HG02885 (cell line): ENCODE data around the gene GANC.
A peak's percentile ranks its signal among the peaks of the same experiment; 100 is the strongest.
"Not testable (repeated sequence)": the region's sequence is repeated elsewhere in the genome, so short reads cannot be mapped to it uniquely, and the experiment has no call there.

Experiments
- ATAC-seq: cut with Tn5 transposase; IDR thresholded peaks from one replicate; pipeline ENCODE4 v1.9.1; 2021; ENCODE audit warnings: mild to moderate bottlenecking; ENCODE audit not compliant: unreplicated experiment, poor library complexity

GANC gene

DNA sequence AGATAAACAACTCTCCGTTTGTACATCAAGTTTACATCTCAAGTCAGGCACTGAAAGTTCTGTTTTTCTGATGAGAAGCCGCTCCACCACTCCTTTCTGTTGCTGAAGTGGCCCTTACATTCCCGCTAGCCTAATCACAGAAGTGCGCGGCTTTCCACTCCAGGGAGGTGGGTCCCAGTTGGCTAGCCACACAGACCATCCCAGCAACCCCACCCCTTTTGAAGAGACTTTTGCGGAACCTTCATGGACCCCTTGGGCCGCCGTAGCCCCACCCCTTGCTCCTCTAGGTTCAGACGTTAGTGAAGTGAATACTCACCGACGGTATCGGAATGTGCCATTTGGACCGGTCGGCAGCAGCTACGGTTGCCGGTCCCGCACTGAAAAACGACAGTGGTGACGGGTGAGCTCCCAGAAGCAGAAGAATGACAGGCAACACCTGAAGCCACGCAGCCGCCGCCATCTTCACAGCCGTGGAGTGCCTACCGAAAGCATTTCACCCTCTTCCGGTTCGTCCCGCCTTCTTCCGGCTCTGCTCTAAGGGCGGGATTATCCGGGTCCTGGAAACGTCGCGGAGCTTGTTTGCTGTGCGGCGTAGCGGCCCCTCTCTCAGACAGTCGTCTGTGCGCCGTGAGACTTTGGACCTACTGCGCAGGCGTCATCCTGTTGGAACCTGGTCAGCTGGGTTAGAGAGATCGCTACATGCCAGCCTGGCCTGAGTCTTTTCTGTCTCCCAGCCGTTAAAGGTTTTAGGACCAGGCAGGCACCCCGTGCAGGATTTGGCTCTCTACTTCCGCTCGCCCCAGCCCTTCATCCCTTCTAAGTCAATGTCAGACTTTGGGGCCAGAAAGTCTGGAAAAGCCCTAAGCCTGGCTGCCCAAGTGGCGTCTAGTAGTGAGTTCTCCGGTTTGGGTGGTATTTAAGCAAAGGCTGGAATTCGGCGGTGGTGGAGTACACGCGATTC is at the start of gene GANC, which contains the start of gene TMEM87A:
Gene GANC, plus strand, starts transcription at position 263 of the 961 bp plus-strand sequence. CDS start 1,281 bp downstream, outside the sequence.
Gene TMEM87A, minus strand, starts transcription at position 495 of the 961 bp plus-strand sequence. Its CDS starts 35 bp downstream, at position 460.
- peak; percentile 90 for ATAC-seq

- ATAC-seq: no peak
Measured at GRCh38 chr15:42226648-42227047, 46.4 kb upstream of the GANC start.

GRCh38 chr15:42228036-42228435 is 45.0 kb upstream of the GANC start:
- ATAC-seq: no peak

DNA sequence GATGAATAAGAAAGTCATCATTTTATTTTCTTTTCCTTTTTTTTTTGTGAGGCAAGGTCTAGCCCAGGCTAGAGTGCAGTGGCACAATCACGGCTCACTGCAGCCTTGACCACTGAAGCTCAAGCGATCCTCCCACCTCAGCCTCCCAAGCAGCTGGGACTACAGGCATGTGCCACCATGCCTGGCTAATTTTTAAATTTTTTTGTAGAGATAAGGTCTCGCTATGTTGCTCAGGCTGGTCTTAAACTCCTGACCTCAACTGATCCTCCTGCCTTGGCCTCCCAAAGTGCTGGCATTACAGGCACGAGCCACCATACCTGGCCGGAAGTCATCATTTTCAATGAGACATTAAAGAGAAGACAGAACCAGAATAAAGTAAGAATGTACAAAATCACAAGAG is 44.0 kb upstream of the GANC start:
- not testable (repeated sequence) for ATAC-seq

DNA sequence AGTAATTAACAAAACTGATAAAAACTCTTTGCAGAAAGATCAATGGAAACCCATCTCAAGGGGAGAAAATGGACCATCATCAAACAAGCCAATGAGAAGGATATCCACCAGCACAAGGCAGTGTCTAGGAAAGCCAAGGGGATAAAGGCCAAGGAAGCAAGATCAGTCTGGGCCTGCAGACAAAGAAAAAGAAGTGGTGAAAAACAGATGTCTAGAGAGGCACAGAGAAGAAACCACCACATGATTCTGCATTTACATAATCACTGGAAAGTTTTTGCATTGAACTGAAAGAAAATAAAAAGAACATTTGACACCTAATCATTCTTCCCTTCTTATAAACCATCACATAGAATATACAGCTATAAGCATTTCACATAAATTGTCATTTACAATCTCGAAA is 41.9 kb upstream of the GANC start:
- ATAC-seq: no peak

GRCh38 chr15:42232606-42233005 is 40.4 kb upstream of the GANC start:
- no peak for ATAC-seq

GRCh38 chr15:42233107-42233506 is 39.9 kb upstream of the GANC start:
- no peak for ATAC-seq

DNA sequence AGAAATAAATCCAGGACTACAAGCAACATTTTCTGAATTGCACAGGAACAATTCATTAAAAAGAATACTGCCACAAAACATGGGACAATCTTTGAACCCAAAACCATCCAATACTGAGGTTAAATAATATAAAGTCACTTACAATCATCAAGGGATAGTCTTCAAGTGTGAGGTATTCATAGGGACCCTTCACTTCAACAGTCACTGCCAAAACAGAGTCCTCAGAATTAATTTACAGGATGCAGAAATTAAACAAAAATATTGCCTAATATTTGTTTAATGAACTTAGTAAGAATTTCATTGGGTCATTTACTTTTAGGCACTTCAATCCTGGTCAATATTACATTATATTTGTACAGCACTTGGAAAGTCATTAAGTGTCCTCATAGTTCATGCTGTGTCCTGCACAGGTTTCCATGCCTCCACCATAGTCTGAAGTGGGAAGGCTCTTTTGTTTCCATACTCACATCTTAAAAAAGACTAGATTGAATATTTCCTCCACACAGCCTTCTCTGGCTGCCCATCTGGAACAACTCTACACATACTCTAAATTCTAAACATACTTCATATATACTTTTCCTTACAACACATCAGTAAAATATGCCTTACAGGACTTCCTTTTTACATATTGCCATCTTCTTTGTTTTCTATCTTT is 33.3 kb upstream of the GANC start:
- no peak for ATAC-seq

- ATAC-seq: no peak
Measured at GRCh38 chr15:42240823-42241222, 32.2 kb upstream of the GANC start.

DNA sequence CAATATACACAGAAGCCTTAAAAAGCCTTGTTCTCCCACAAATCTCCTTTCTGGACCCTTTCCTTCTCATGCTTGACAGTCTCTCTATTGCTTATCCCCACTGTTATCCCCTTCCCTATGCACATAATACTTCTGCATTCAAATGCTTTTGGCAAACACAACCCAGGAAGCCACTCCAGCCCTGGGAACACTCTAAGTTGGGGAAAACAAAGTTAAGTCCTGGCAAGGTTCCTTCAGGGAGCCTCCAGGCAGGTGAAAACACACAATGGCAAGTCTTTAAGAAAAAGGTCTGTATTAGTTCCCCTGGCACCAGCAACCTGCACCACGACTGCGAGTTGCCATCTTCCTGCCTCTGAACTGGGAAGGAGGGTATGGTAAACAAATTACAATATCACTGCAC is 19.7 kb upstream of the GANC start:
- no peak for ATAC-seq

GRCh38 chr15:42264795-42265194 is 8.2 kb upstream of the GANC start:
- no peak for ATAC-seq

GRCh38 chr15:42267286-42267685 is 5.7 kb upstream of the GANC start:
- no peak for ATAC-seq

DNA sequence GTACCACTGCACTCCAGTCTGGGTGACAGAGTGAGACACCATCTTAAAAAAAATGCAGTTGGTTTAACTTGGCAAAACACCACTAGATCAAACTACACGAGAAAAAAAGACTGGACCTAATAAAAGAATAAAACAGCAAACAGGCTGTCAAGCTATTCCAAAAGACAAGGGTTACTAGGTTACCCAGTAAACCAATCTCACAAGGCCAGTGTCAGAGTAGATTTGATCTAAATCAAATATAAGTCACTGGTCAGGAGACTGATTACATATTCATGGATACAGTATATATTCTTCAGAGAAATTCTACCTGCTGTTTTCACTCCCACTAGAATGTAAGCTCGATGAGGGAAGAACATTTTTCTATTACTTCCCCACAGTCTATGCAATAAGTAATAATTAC is 2.5 kb upstream of the GANC start:
- ATAC-seq: no peak

- ATAC-seq: no peak
Measured at GRCh38 chr15:42270996-42271395, 2.0 kb upstream of the GANC start.

DNA sequence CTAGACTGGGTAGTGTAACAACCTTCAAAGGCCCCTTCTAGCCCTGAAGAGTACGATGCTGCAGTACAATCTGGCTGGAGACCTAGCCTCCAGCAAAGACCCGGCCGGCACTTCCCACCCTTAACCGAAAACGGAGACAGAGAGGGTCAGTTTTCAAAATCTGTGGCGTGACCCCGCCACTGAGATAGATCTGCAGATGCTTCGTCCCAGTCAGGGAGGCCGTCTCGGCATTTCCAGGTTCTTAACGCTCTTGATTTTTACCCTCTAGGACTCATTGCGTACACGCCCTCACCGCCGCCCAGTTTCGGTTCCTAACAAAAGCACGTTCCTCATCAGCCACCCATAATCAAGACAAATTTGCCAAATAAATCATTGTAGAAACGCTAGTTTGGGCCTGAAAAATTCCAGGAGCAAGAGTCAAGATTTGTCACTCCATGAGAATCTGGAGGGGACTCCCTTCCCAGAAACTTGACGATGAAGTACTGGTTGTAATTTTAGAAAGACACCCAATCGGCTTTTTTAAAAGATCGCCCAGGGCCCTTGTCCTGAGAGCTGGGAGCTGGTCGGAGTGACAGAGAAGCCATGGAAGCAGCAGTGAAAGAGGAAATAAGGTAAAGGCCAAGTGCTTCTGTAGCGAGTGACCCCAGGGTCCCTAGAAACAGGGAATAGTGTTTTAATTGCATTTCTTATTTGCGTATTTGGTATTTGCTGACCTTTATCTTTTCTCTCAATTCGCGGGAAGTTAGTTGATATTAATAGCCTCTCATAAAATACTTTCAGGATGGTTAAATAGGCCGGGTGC is 1.1 kb downstream of the GANC start:
- ATAC-seq: peak; percentile 17

DNA sequence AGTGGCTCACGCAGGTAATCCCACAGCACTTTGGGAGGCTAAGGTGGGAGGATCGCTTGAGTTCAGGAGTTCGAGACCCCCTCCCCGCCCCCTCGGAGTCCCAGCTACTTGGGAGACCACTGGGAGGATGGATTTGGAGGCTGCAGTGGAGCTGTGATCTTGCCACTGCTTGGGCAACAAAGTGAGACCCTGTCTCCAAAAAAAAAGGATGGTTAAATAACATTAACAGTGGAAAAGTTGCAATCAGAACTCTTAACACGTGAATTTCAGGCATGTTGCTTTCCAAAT is 1.6 kb downstream of the GANC start:
- ATAC-seq: no peak

GRCh38 chr15:42275780-42276391 is 2.9 kb downstream of the GANC start:
- ATAC-seq: no peak

GRCh38 chr15:42276762-42277161 is 3.8 kb downstream of the GANC start:
- ATAC-seq: no peak

- peak; percentile 47 for ATAC-seq
Measured at GRCh38 chr15:42279234-42279723, 6.3 kb downstream of the GANC start.

GRCh38 chr15:42282344-42282743 is 9.3 kb downstream of the GANC start:
- no peak for ATAC-seq
